KMS-11 (cell line): ENCODE measurements around the gene VPS51.

Source experiments
- H2AFZ ChIP-seq: fragments of 200-600 bp; sonication (generic); 2 replicates; pipeline ENCODE4 v1.6.1; 2016; ENCODE audit warnings: antibody characterized with exemption, mixed run types, low read depth
- H3K27ac ChIP-seq: fragments of 200-600 bp; sonication (generic); 2 replicates; pipeline ENCODE4 v1.6.1; 2016; ENCODE audit warnings: mild to moderate bottlenecking, mixed run types
- H3K27me3 ChIP-seq: fragments of 200-600 bp; sonication (generic); 2 replicates; pipeline ENCODE4 v1.6.1; 2017; ENCODE audit warnings: mild to moderate bottlenecking, low read depth, mixed run types, moderate library complexity; ENCODE audit not compliant: insufficient read depth
- H3K36me3 ChIP-seq: fragments of 200-600 bp; sonication (generic); 2 replicates; pipeline ENCODE4 v1.6.1; 2017; ENCODE audit warnings: mild to moderate bottlenecking, mixed run types; ENCODE audit not compliant: insufficient read depth
- H3K4me1 ChIP-seq: fragments of 200-600 bp; sonication (generic); 2 replicates; pipeline ENCODE4 v1.6.1; 2016; ENCODE audit warnings: mild to moderate bottlenecking, low read depth, mixed run types; ENCODE audit not compliant: poor library complexity, severe bottlenecking
- H3K4me2 ChIP-seq: fragments of 200-600 bp; sonication (generic); 2 replicates; pipeline ENCODE4 v1.7.0; 2016; ENCODE audit warnings: mild to moderate bottlenecking, mixed run types
- H3K4me3 ChIP-seq: fragments of 200-600 bp; sonication (generic); IDR thresholded peaks from 2 replicates; pipeline ENCODE4 v1.6.1; 2017; ENCODE audit warnings: low read depth, low read length, mixed read lengths; ENCODE audit not compliant: insufficient read depth
- H3K79me2 ChIP-seq: fragments of 200-600 bp; sonication (generic); 2 replicates; pipeline ENCODE4 v1.6.1; 2016; ENCODE audit warnings: low read depth, mixed run types; ENCODE audit not compliant: insufficient read depth
- H3K9ac ChIP-seq: fragments of 200-600 bp; sonication (generic); 2 replicates; pipeline ENCODE4 v1.6.1; 2016; ENCODE audit warnings: mild to moderate bottlenecking, mixed run types
- H4K20me1 ChIP-seq: fragments of 200-600 bp; sonication (generic); 2 replicates; pipeline ENCODE4 v1.6.1; 2016; ENCODE audit warnings: mild to moderate bottlenecking, mixed run types; ENCODE audit not compliant: insufficient read depth
- TF ChIP-seq, protein P1 (sequence below): fragments of 200-600 bp; sonication (generic); conservative IDR thresholded peaks from 2 replicates; pipeline ENCODE4 v1.6.1; 2017; ENCODE audit warnings: low read depth, mild to moderate bottlenecking, antibody characterized with exemption, low read length, moderate library complexity, mixed read lengths

The VPS51 gene

DNA sequence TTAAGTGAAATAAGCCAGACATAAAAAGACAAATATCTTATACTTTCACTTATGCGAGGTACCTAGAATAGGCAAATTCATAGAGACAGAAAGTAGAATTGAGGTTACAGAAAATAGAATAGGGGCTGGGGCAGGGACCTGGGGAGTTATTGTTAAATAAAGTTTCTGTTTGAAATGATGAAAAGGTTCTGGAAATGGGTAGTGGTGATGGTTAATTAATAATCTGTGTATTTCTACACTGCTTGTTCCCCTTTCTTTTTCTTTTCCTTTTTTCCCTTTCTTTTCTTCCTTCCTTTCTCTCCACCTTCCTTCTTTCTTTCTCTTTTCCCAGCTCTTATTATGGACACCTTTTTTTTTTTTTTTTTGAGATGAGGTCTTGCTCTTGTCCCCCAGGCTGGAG lies 40.5 kb upstream of the VPS51 start:
- TF ChIP-seq, protein P1, sequence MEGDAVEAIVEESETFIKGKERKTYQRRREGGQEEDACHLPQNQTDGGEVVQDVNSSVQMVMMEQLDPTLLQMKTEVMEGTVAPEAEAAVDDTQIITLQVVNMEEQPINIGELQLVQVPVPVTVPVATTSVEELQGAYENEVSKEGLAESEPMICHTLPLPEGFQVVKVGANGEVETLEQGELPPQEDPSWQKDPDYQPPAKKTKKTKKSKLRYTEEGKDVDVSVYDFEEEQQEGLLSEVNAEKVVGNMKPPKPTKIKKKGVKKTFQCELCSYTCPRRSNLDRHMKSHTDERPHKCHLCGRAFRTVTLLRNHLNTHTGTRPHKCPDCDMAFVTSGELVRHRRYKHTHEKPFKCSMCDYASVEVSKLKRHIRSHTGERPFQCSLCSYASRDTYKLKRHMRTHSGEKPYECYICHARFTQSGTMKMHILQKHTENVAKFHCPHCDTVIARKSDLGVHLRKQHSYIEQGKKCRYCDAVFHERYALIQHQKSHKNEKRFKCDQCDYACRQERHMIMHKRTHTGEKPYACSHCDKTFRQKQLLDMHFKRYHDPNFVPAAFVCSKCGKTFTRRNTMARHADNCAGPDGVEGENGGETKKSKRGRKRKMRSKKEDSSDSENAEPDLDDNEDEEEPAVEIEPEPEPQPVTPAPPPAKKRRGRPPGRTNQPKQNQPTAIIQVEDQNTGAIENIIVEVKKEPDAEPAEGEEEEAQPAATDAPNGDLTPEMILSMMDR: no peak
- H3K4me1 ChIP-seq: peaks cover 32% of the 10 kb centered on the region

GRCh38 chr11:65056999-65057398 lies 39.0 kb upstream of the VPS51 start:
- Histone ChIP-seq H2AFZ (no peak overlapping the region), H3K27ac (no peak overlapping the region), H3K4me1 (peaks cover 20% of the 10 kb centered on the region), H3K27me3 (no peaks in the 10 kb centered on the region), H3K4me3 (no peak overlapping the region), H3K36me3 (no peaks in the 10 kb centered on the region), H3K9ac (no peak overlapping the region), H3K4me2 (no peak overlapping the region), H4K20me1 (no peaks in the 10 kb centered on the region), H3K79me2 (no peaks in the 10 kb centered on the region)
- TF ChIP-seq, protein P1: no peak

More for the DNA sequence above, 40.5 kb upstream of the VPS51 start:
- no peak overlapping the region for H2AFZ ChIP-seq
- no peak overlapping the region for H3K9ac ChIP-seq
- H3K27me3 ChIP-seq: no peaks in the 10 kb centered on the region
- no peaks in the 10 kb centered on the region for H3K36me3 ChIP-seq
- no peak overlapping the region for H3K4me3 ChIP-seq
- H4K20me1 ChIP-seq: no peaks in the 10 kb centered on the region
- no peaks in the 10 kb centered on the region for H3K79me2 ChIP-seq
- no peak overlapping the region for H3K4me2 ChIP-seq
- H3K27ac ChIP-seq: no peak overlapping the region

DNA sequence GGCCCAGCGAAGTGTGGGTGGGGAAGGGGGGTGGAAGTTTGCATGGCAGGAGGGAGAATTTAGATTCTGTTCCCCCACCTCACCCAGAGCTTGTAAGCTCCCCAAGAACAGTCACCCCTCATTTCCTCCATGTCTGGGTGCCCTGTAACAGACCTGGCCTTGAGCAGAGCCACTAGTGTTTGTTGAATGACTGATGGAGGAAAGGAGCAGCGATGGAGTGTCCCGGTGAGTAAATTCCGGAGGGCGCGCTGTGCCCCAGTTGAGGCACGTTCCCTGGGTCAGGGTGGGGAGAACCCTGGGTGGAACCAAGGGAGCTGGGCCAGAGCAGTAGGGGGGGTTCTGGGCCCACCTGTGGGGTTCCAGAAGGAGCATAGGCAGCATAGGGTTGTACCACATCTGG lies 38.5 kb upstream of the VPS51 start:
- H3K79me2 ChIP-seq: no peaks in the 10 kb centered on the region
- no peaks in the 10 kb centered on the region for H3K27me3 ChIP-seq
- peaks cover 20% of the 10 kb centered on the region for H3K4me1 ChIP-seq
- no peak overlapping the region for H3K4me2 ChIP-seq
- no peak overlapping the region for H3K4me3 ChIP-seq
- TF ChIP-seq, protein P1: no peak
- H3K27ac ChIP-seq: no peak overlapping the region
- H3K9ac ChIP-seq: no peak overlapping the region
- H2AFZ ChIP-seq: no peak overlapping the region
- H3K36me3 ChIP-seq: no peaks in the 10 kb centered on the region
- no peaks in the 10 kb centered on the region for H4K20me1 ChIP-seq

GRCh38 chr11:65058012-65058411 lies 38.0 kb upstream of the VPS51 start:
- H3K9ac ChIP-seq: no peak overlapping the region
- no peak overlapping the region for H3K27ac ChIP-seq
- peaks cover 20% of the 10 kb centered on the region for H3K4me1 ChIP-seq
- no peaks in the 10 kb centered on the region for H3K36me3 ChIP-seq
- H3K27me3 ChIP-seq: no peaks in the 10 kb centered on the region
- H4K20me1 ChIP-seq: no peaks in the 10 kb centered on the region
- H3K4me3 ChIP-seq: no peak overlapping the region
- H3K79me2 ChIP-seq: no peaks in the 10 kb centered on the region
- TF ChIP-seq, protein P1: no peak
- H2AFZ ChIP-seq: no peak overlapping the region
- H3K4me2 ChIP-seq: no peak overlapping the region
